Measurements from ENCODE around the gene PJVK. TPM values are rescaled to one million over a fixed set of nuclear protein-coding genes. Genes with fewer than 3 reads are reported as not detected.

Gene PJVK
- total RNA-seq, 4 donors from 2014 or later: 1.4 to 5.8 (median 2.1) TPM

DNA sequence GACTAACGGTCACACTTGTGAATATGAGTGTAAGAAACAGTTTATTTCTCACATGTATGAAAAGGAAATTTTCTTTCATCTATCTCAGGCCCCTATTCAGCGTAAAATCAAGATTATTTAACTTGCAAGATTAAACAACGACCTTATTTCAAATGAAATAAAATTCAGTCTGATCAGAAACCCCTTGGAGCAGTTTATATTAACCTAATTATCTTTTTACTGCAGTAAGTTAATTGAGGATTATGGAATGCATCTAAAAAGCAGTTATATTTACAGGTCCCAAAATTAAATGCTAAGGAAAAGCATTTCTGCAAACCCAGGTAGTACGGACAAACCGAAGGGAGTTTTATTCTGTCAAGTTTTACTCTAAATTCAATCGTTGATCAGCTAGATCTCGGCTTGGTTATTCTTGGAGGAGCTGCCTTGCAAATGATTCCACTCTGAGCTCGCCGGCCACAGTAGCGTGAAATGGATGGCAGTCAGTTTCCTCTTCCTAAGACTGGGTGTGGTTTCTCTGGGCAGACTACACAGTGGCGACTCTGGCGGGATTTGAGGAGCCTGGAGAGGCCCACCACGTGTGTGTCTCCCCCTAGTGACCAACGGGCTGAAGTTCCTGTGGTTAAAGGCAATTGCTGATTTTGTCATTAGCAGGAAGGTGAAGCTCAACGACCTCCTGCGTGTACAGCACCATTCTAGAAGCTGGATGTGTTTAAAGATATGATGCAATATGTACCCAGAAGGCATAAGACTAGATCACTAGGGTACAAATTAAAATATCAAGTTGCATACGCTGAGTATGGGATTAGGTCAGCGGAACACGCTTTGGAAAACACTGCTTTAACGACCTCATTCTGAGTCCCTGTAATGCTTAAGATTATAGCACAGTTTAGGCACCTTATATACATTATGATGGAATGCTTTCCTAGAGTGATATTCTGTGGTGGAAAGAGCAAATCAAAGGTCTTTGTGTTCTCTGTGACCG lies 36.6 kb upstream of the PJVK start:
- Histone ChIP-seq H3K36me3 (no peaks in the 10 kb centered on the region), H3K9me3 (no peaks in the 10 kb centered on the region), H3K4me3 (peak overlapping the region; percentile 62 to 68 (median 64)), H3K27ac (replicated peaks in 1 of 4) (peak overlapping the region; percentile 87 to 95 (median 89)), H3K27me3 (no peaks in the 10 kb centered on the region), H3K4me1 (peaks cover 4 to 21% (median 13%) of the 10 kb centered on the region in 4 donors)
- peak; percentile 97 for DNase-seq (ENCODE audit: extremely low spot score)
- intact Hi-C loops (cut with DNase I): loop anchor here (2.0 to 5.0 kb wide), 2 partner anchors 68 to 302 kb away; partner anchors contain the start of gene RBM45
- TF ChIP-seq POLR2AphosphoS5 (IDR thresholded peaks at IDR 0.05) (peak; percentile 76 to 81), POLR2A (IDR thresholded peaks at IDR 0.05; ENCODE audit: low read depth) (no peak)
- TF ChIP-seq, protein P1, sequence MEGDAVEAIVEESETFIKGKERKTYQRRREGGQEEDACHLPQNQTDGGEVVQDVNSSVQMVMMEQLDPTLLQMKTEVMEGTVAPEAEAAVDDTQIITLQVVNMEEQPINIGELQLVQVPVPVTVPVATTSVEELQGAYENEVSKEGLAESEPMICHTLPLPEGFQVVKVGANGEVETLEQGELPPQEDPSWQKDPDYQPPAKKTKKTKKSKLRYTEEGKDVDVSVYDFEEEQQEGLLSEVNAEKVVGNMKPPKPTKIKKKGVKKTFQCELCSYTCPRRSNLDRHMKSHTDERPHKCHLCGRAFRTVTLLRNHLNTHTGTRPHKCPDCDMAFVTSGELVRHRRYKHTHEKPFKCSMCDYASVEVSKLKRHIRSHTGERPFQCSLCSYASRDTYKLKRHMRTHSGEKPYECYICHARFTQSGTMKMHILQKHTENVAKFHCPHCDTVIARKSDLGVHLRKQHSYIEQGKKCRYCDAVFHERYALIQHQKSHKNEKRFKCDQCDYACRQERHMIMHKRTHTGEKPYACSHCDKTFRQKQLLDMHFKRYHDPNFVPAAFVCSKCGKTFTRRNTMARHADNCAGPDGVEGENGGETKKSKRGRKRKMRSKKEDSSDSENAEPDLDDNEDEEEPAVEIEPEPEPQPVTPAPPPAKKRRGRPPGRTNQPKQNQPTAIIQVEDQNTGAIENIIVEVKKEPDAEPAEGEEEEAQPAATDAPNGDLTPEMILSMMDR (IDR thresholded peaks at IDR 0.05): peak; percentile 90 to 94 (median 92)
- 18% methylated on average over 21 of the region's 21 CpGs for WGBS

DNA sequence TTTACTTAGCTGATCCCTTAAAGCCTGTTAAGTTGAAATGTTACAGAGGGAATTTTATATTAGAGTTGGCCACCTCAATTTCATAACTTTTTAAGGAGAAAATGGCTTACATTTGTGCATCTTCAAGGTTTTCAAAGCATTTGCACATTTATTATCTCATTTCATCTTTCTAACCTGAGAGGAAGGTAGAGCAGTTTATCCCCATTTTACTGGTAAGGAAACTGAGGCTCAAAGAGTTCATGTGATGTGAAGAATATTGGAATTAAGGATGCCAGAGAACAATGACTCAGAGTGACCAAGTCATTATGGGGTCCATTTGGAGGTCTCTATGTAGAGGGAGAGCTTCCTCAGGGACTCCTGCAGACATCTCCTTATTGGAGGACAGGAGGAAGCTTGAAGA lies 35.2 kb upstream of the PJVK start:
- Histone ChIP-seq H3K4me3 (no peak overlapping the region), H3K4me1 (peaks cover 4 to 21% (median 13%) of the 10 kb centered on the region in 4 donors), H3K9me3 (no peaks in the 10 kb centered on the region), H3K27ac (replicated peaks in 1 of 4) (no peak overlapping the region), H3K27me3 (no peaks in the 10 kb centered on the region), H3K36me3 (no peaks in the 10 kb centered on the region)
- intact Hi-C loops (cut with DNase I): loop anchor here (2.0 kb wide), 1 partner anchor 67 kb away; no protein-coding TSS in a partner anchor
- no peak for DNase-seq (ENCODE audit: extremely low spot score)
- TF ChIP-seq, protein P1 (IDR thresholded peaks at IDR 0.05): no peak
- no peak for TF ChIP-seq EP300 (IDR thresholded peaks at IDR 0.05)
- TF ChIP-seq POLR2A (IDR thresholded peaks at IDR 0.05; ENCODE audit: low read depth): no peak
- no peak for TF ChIP-seq POLR2AphosphoS5 (IDR thresholded peaks at IDR 0.05)

DNA sequence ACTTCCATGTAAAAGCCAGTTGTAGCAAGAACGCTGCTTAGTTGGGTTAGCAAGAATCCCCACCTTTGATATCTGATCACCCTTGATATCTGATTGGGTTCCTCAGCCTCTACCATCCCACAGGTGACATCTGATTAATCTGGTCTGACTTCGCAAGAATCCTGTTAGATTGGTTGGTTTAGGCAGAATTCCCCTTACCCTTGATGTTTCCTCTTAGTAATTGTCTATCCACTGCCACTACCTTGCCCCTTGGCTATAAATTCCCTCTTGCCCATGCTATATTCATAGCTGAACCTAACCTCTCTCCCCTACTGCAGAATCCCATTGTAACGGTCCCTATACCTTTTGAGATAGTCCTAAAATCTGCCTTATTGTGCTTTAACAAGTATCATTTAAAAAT lies 33.3 kb upstream of the PJVK start:
- intact Hi-C loops (cut with DNase I): no loop called here
- Histone ChIP-seq H3K27ac (replicated peaks in 1 of 4) (no peak overlapping the region), H3K36me3 (peaks cover 0 to 5% (median 0%) of the 10 kb centered on the region in 4 donors), H3K4me1 (peaks cover 4 to 18% (median 12%) of the 10 kb centered on the region in 4 donors), H3K4me3 (no peak overlapping the region), H3K27me3 (no peaks in the 10 kb centered on the region), H3K9me3 (no peaks in the 10 kb centered on the region)
- 95% methylated on average over 3 of the region's 3 CpGs for WGBS
- TF ChIP-seq POLR2AphosphoS5 (IDR thresholded peaks at IDR 0.05) (no peak), EP300 (IDR thresholded peaks at IDR 0.05) (no peak), POLR2A (IDR thresholded peaks at IDR 0.05; ENCODE audit: low read depth) (no peak)
- TF ChIP-seq, protein P1 (IDR thresholded peaks at IDR 0.05): no peak
- no peak for DNase-seq (ENCODE audit: extremely low spot score)

DNA sequence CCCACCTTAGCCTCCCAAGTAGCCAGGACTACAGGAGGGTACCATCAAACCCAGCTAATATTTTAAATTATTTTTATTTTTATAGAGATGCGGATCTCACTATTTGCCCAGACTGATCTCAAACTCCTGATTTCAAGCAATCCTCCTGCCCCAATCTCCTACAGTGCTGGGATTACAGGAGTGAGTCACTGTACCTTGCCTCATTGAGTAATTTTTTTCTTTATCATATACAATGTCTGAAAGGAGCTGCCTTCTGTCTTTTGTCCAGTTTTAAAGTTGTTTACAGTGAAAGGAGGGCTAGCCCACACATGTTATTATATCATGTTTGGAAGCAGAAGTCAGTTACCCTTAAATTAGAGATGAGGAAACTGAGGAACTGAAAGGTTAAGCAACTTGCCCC lies 32.8 kb upstream of the PJVK start:
- Histone ChIP-seq H3K27ac (replicated peaks in 1 of 4) (no peak overlapping the region), H3K9me3 (no peaks in the 10 kb centered on the region), H3K4me3 (no peak overlapping the region), H3K4me1 (peaks cover 4 to 14% (median 10%) of the 10 kb centered on the region in 4 donors), H3K27me3 (no peaks in the 10 kb centered on the region), H3K36me3 (peaks cover 0 to 5% (median 0%) of the 10 kb centered on the region in 4 donors)
- TF ChIP-seq POLR2AphosphoS5 (IDR thresholded peaks at IDR 0.05) (no peak), POLR2A (IDR thresholded peaks at IDR 0.05; ENCODE audit: low read depth) (no peak), EP300 (IDR thresholded peaks at IDR 0.05) (no peak)
- no peak for DNase-seq (ENCODE audit: extremely low spot score)
- intact Hi-C loops (cut with DNase I): no loop called here
- 100% methylated on average over 1 of the region's 1 CpG for WGBS

DNA sequence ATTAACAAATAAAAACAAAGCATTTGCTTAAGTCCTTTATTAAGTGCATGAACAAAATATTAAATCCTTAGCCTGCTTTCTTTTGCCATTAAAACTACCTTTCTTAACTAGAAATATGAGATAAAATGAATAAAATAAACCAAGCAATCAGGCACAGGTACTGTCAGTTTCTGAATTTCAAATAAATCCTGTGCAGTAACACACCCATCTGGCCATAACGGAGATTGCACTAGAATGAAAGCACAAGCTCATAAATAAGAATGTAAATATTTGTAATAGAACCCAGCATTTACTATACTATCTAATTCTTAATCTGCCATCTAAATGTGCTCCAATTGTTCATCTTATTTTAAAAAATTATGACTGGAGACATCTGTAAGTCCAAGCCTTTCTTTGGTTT lies 32.1 kb upstream of the PJVK start:
- Histone ChIP-seq H3K4me1 (peaks cover 4 to 13% (median 10%) of the 10 kb centered on the region in 4 donors), H3K27ac (replicated peaks in 1 of 4) (no peak overlapping the region), H3K4me3 (no peak overlapping the region), H3K9me3 (no peaks in the 10 kb centered on the region), H3K36me3 (peaks cover 0 to 5% (median 0%) of the 10 kb centered on the region in 4 donors), H3K27me3 (no peaks in the 10 kb centered on the region)
- no peak for DNase-seq (ENCODE audit: extremely low spot score)
- intact Hi-C loops (cut with DNase I): no loop called here
- TF ChIP-seq POLR2A (IDR thresholded peaks at IDR 0.05; ENCODE audit: low read depth): no peak
- TF ChIP-seq POLR2AphosphoS5 (IDR thresholded peaks at IDR 0.05): no peak
- TF ChIP-seq, protein P1 (IDR thresholded peaks at IDR 0.05): no peak
- no peak for TF ChIP-seq EP300 (IDR thresholded peaks at IDR 0.05)
- WGBS: 54% methylated on average over 1 of the region's 1 CpG
